Smooth muscle cell of the coronary artery (primary cell): ENCODE data around the gene MUC5B. TPM values are rescaled to one million over a fixed set of nuclear protein-coding genes. Genes with fewer than 3 reads are reported as not detected.

Experiments used
- total RNA-seq: library from RNA; depleted of rRNA; stranded (reverse); fragments of >200 nt; gene quantifications from 2 replicates; pipeline ENCODE4 v1.2.3, GENCODE V29; 2014; ENCODE audit warnings: low replicate concordance

MUC5B gene, protein sequence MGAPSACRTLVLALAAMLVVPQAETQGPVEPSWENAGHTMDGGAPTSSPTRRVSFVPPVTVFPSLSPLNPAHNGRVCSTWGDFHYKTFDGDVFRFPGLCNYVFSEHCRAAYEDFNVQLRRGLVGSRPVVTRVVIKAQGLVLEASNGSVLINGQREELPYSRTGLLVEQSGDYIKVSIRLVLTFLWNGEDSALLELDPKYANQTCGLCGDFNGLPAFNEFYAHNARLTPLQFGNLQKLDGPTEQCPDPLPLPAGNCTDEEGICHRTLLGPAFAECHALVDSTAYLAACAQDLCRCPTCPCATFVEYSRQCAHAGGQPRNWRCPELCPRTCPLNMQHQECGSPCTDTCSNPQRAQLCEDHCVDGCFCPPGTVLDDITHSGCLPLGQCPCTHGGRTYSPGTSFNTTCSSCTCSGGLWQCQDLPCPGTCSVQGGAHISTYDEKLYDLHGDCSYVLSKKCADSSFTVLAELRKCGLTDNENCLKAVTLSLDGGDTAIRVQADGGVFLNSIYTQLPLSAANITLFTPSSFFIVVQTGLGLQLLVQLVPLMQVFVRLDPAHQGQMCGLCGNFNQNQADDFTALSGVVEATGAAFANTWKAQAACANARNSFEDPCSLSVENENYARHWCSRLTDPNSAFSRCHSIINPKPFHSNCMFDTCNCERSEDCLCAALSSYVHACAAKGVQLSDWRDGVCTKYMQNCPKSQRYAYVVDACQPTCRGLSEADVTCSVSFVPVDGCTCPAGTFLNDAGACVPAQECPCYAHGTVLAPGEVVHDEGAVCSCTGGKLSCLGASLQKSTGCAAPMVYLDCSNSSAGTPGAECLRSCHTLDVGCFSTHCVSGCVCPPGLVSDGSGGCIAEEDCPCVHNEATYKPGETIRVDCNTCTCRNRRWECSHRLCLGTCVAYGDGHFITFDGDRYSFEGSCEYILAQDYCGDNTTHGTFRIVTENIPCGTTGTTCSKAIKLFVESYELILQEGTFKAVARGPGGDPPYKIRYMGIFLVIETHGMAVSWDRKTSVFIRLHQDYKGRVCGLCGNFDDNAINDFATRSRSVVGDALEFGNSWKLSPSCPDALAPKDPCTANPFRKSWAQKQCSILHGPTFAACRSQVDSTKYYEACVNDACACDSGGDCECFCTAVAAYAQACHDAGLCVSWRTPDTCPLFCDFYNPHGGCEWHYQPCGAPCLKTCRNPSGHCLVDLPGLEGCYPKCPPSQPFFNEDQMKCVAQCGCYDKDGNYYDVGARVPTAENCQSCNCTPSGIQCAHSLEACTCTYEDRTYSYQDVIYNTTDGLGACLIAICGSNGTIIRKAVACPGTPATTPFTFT (N-terminal part only)
- total RNA-seq: not detected in 2 replicates

GRCh38 chr11:1222491-1223345, at the start of gene MUC5B:
TSS of gene MUC5B (plus strand) at chr11:1223066. CDS start at chr11:1223124, 58 bp downstream.

GRCh38 chr11:1309498-1310317, 86.8 kb downstream of the MUC5B start, which contains the start of gene TOLLIP:
TSS of gene TOLLIP (minus strand) at chr11:1309632. CDS start at chr11:1309498, 134 bp downstream.

Other genes starting within 250 kb of the MUC5B start
- gene MUC6, start 186.3 kb upstream of the MUC5B start, total RNA-seq: not detected in 2 replicates
- not detected in 2 replicates for gene MUC2, start 148.2 kb upstream of the MUC5B start, total RNA-seq
- not detected in 2 replicates for gene MUC5AC, start 65.1 kb upstream of the MUC5B start, total RNA-seq
- gene TOLLIP, start 86.6 kb downstream of the MUC5B start, total RNA-seq: 24.3 and 44.1 TPM in 2 replicates
- 0.23 and 0.47 TPM in 2 replicates for gene BRSK2, start 166.9 kb downstream of the MUC5B start, total RNA-seq